ENCODE data around the gene HID1.
"Not testable (repeated sequence)": the region's sequence is repeated elsewhere in the genome, so short reads cannot be mapped to it uniquely, and the experiment has no call there.

HID1 gene

GRCh38 chr17:74995847-74996246, 23.3 kb upstream of the HID1 start:
- Histone ChIP-seq H3K4me3 (ENCODE audit: insufficient read length, low read depth) (no peak overlapping the region), H3K9me3 (ENCODE audit: insufficient read depth, low read length) (no peaks in the 10 kb centered on the region), H3K27me3 (ENCODE audit: insufficient read depth, insufficient read length) (no peaks in the 10 kb centered on the region), H3K4me1 (ENCODE audit: insufficient read depth, insufficient read length) (peaks cover 9% of the 10 kb centered on the region), H3K9ac (ENCODE audit: insufficient read length, low read depth) (no peak overlapping the region), H3K36me3 (ENCODE audit: insufficient read depth, insufficient read length, low read length) (peaks cover 42% of the 10 kb centered on the region)
- no peak for DNase-seq (ENCODE audit: low read depth, low spot score)
- TF ChIP-seq ZNF274 (IDR thresholded peaks at IDR 0.05; ENCODE audit: low read depth, low read length) (no peak), SUZ12 (IDR thresholded peaks at IDR 0.05; ENCODE audit: extremely low read depth, insufficient read depth, insufficient read length) (no peak), YY1 (IDR thresholded peaks at IDR 0.05; ENCODE audit: insufficient read depth, insufficient read length) (no peak)

GRCh38 chr17:74994440-74994839, 21.9 kb upstream of the HID1 start:
- H3K9me3 ChIP-seq (ENCODE audit: insufficient read depth, low read length) = no peaks in the 10 kb centered on the region
- H3K36me3 ChIP-seq (ENCODE audit: insufficient read depth, insufficient read length, low read length) = peaks cover 47% of the 10 kb centered on the region
- H3K4me1 ChIP-seq (ENCODE audit: insufficient read depth, insufficient read length) = peaks cover 9% of the 10 kb centered on the region
- no peak overlapping the region for H3K9ac ChIP-seq (ENCODE audit: insufficient read length, low read depth)
- H3K27me3 ChIP-seq (ENCODE audit: insufficient read depth, insufficient read length) = no peaks in the 10 kb centered on the region
- TF ChIP-seq SUZ12 (IDR thresholded peaks at IDR 0.05; ENCODE audit: extremely low read depth, insufficient read depth, insufficient read length) = no peak
- TF ChIP-seq ZNF274 (IDR thresholded peaks at IDR 0.05; ENCODE audit: low read depth, low read length) = no peak
- TF ChIP-seq YY1 (IDR thresholded peaks at IDR 0.05; ENCODE audit: insufficient read depth, insufficient read length) = no peak
- H3K4me3 ChIP-seq (ENCODE audit: insufficient read length, low read depth) = no peak overlapping the region
- DNase-seq (ENCODE audit: low read depth, low spot score) = no peak

- no peak overlapping the region for H3K4me3 ChIP-seq (ENCODE audit: insufficient read length, low read depth)
- H3K9ac ChIP-seq (ENCODE audit: insufficient read length, low read depth) = no peak overlapping the region
- no peak for DNase-seq (ENCODE audit: low read depth, low spot score)
- peaks cover 16% of the 10 kb centered on the region for H3K4me1 ChIP-seq (ENCODE audit: insufficient read depth, insufficient read length)
- TF ChIP-seq YY1 (IDR thresholded peaks at IDR 0.05; ENCODE audit: insufficient read depth, insufficient read length) (no peak), SUZ12 (IDR thresholded peaks at IDR 0.05; ENCODE audit: extremely low read depth, insufficient read depth, insufficient read length) (no peak), ZNF274 (IDR thresholded peaks at IDR 0.05; ENCODE audit: low read depth, low read length) (no peak)
- no peaks in the 10 kb centered on the region for H3K9me3 ChIP-seq (ENCODE audit: insufficient read depth, low read length)
- H3K36me3 ChIP-seq (ENCODE audit: insufficient read depth, insufficient read length, low read length) = peaks cover 48% of the 10 kb centered on the region
- no peaks in the 10 kb centered on the region for H3K27me3 ChIP-seq (ENCODE audit: insufficient read depth, insufficient read length)
Measured at GRCh38 chr17:74992223-74992622, 19.7 kb upstream of the HID1 start.

GRCh38 chr17:74990581-74991105, 18.1 kb upstream of the HID1 start:
- DNase-seq (ENCODE audit: low read depth, low spot score) = no peak
- Histone ChIP-seq H3K36me3 (ENCODE audit: insufficient read depth, insufficient read length, low read length) (peaks cover 43% of the 10 kb centered on the region), H3K27me3 (ENCODE audit: insufficient read depth, insufficient read length) (no peaks in the 10 kb centered on the region), H3K4me3 (ENCODE audit: insufficient read length, low read depth) (no peak overlapping the region), H3K4me1 (ENCODE audit: insufficient read depth, insufficient read length) (peaks cover 18% of the 10 kb centered on the region), H3K9ac (ENCODE audit: insufficient read length, low read depth) (peak overlapping the region; percentile 38), H3K9me3 (ENCODE audit: insufficient read depth, low read length) (no peaks in the 10 kb centered on the region)
- TF ChIP-seq ZNF274 (IDR thresholded peaks at IDR 0.05; ENCODE audit: low read depth, low read length) (no peak), SUZ12 (IDR thresholded peaks at IDR 0.05; ENCODE audit: extremely low read depth, insufficient read depth, insufficient read length) (no peak), YY1 (IDR thresholded peaks at IDR 0.05; ENCODE audit: insufficient read depth, insufficient read length) (no peak)

- no peak for DNase-seq (ENCODE audit: low read depth, low spot score)
- peak overlapping the region; percentile 81 for H3K4me3 ChIP-seq (ENCODE audit: insufficient read length, low read depth)
Measured at GRCh38 chr17:74987909-74988711, 15.6 kb upstream of the HID1 start.

GRCh38 chr17:74987418-74987908, 14.9 kb upstream of the HID1 start, which contains the start of gene CDR2L:
TSS of gene CDR2L (plus strand) at chr17:74987632. CDS start at chr17:74988044, 412 bp downstream.
- no peaks in the 10 kb centered on the region for H3K27me3 ChIP-seq (ENCODE audit: insufficient read depth, insufficient read length)
- no peaks in the 10 kb centered on the region for H3K9me3 ChIP-seq (ENCODE audit: insufficient read depth, low read length)
- H3K4me1 ChIP-seq (ENCODE audit: insufficient read depth, insufficient read length) = peaks cover 18% of the 10 kb centered on the region
- TF ChIP-seq YY1 (IDR thresholded peaks at IDR 0.05; ENCODE audit: insufficient read depth, insufficient read length) (no peak), SUZ12 (IDR thresholded peaks at IDR 0.05; ENCODE audit: extremely low read depth, insufficient read depth, insufficient read length) (no peak), ZNF274 (IDR thresholded peaks at IDR 0.05; ENCODE audit: low read depth, low read length) (no peak)
- peaks cover 32% of the 10 kb centered on the region for H3K36me3 ChIP-seq (ENCODE audit: insufficient read depth, insufficient read length, low read length)
- H3K9ac ChIP-seq (ENCODE audit: insufficient read length, low read depth) = peak within 1 kb of the TSS; percentile 85
- H3K4me3 ChIP-seq (ENCODE audit: insufficient read length, low read depth) = peak within 1 kb of the TSS; percentile 81
- peak; percentile 85 for DNase-seq (ENCODE audit: low read depth, low spot score)

More at GRCh38 chr17:74987909-74988711, 15.6 kb upstream of the HID1 start:
- TF ChIP-seq YY1 (IDR thresholded peaks at IDR 0.05; ENCODE audit: insufficient read depth, insufficient read length) (no peak), ZNF274 (IDR thresholded peaks at IDR 0.05; ENCODE audit: low read depth, low read length) (no peak), SUZ12 (IDR thresholded peaks at IDR 0.05; ENCODE audit: extremely low read depth, insufficient read depth, insufficient read length) (no peak)
- H3K9ac ChIP-seq (ENCODE audit: insufficient read length, low read depth) = peak overlapping the region; percentile 85
- H3K9me3 ChIP-seq (ENCODE audit: insufficient read depth, low read length) = no peaks in the 10 kb centered on the region
- no peaks in the 10 kb centered on the region for H3K27me3 ChIP-seq (ENCODE audit: insufficient read depth, insufficient read length)
- H3K36me3 ChIP-seq (ENCODE audit: insufficient read depth, insufficient read length, low read length) = peaks cover 36% of the 10 kb centered on the region
- H3K4me1 ChIP-seq (ENCODE audit: insufficient read depth, insufficient read length) = peaks cover 18% of the 10 kb centered on the region

- Histone ChIP-seq H3K27me3 (ENCODE audit: insufficient read depth, insufficient read length) (peaks cover 3% of the 10 kb centered on the region), H3K9ac (ENCODE audit: insufficient read length, low read depth) (no peak overlapping the region), H3K9me3 (ENCODE audit: insufficient read depth, low read length) (no peaks in the 10 kb centered on the region), H3K4me3 (ENCODE audit: insufficient read length, low read depth) (no peak overlapping the region), H3K4me1 (ENCODE audit: insufficient read depth, insufficient read length) (peaks cover 16% of the 10 kb centered on the region), H3K36me3 (ENCODE audit: insufficient read depth, insufficient read length, low read length) (peaks cover 23% of the 10 kb centered on the region)
- TF ChIP-seq ZNF274 (IDR thresholded peaks at IDR 0.05; ENCODE audit: low read depth, low read length) = no peak
- TF ChIP-seq YY1 (IDR thresholded peaks at IDR 0.05; ENCODE audit: insufficient read depth, insufficient read length) = no peak
- TF ChIP-seq SUZ12 (IDR thresholded peaks at IDR 0.05; ENCODE audit: extremely low read depth, insufficient read depth, insufficient read length) = no peak
- DNase-seq (ENCODE audit: low read depth, low spot score) = no peak
Measured at GRCh38 chr17:74986206-74986576, 13.6 kb upstream of the HID1 start.

GRCh38 chr17:74982663-74983313, 10.2 kb upstream of the HID1 start:
- H3K27me3 ChIP-seq (ENCODE audit: insufficient read depth, insufficient read length); H3K36me3 ChIP-seq (ENCODE audit: insufficient read depth, insufficient read length, low read length); H3K4me1 ChIP-seq (ENCODE audit: insufficient read depth, insufficient read length); DNase-seq (ENCODE audit: low read depth, low spot score); H3K9me3 ChIP-seq (ENCODE audit: insufficient read depth, low read length): not testable (repeated sequence)
- H3K4me3 ChIP-seq (ENCODE audit: insufficient read length, low read depth) = peak overlapping the region; percentile 80
- H3K9ac ChIP-seq (ENCODE audit: insufficient read length, low read depth) = peak overlapping the region; percentile 97
